ENCODE data around the gene SPDYC.
A peak's percentile ranks its signal among the peaks of the same experiment; 100 is the strongest.
"Not testable (repeated sequence)": the region's sequence is repeated elsewhere in the genome, so short reads cannot be mapped to it uniquely, and the experiment has no call there.

SPDYC gene

GRCh38 chr11:65134240-65134951 lies 35.6 kb upstream of the SPDYC start, which contains the start of gene SYVN1:
Gene SYVN1, minus strand, starts transcription at chr11:65134519. Its CDS starts 918 bp downstream, at chr11:65133601.
- DNase-seq, result peak; percentile 97

- peak; percentile 96 for DNase-seq
Measured at GRCh38 chr11:65134952-65135632, 34.9 kb upstream of the SPDYC start.

DNA sequence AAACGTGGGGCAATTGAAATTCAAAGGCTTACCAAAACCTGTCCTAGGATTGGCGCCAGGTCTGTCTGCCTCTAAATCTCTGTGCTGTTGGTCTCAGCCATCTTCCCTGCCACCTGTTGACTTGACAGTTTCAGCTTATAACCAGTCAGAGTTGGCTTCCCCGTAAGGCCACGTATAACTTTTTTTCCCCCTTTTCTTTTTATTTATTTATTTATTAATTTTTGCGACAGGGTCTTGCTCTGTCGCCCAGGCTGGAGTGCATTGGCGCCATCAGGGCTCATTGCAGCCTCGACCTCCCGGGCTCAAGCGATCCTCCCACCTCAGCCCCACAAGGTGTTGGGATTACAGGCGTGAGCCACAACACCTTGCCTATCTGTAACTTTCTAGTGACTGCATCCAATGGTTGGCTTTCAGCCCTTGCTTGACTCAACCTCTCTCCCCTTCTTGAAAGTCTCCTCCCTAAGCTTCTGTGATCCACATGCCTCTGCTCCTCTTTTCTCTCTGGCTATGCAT lies 34.3 kb upstream of the SPDYC start:
- DNase-seq, result peak; percentile 25

DNA sequence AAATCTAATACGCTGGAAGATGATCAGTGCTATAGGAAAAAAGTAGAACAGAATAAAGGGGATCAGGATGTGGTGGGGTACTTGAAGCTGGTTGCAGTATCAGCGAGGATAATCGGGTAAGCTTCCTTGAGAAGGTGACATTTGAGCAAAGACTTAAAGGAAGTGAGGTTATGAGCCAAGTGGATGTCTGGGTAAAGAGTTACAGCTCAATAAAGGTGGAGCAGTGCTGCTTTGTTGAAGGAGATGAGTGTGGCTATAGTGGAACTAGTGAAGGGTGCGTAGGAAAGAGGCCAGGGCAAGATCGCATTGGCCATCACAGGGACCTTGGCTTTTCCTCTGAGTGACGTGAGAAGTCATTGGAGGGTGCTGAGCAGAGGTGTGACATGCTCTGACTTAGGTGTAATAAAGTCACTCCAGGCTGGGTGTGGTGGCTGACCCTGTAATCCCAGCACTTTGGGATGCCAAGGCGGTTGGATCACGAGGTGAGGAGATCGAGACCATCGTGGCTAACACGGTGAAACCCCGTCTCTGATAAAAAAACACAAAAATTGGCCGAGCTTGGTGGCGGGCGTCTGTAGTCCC lies 33.4 kb upstream of the SPDYC start:
- no peak for DNase-seq

- DNase-seq, result no peak
Measured at GRCh38 chr11:65141896-65142494, 28.0 kb upstream of the SPDYC start.

DNA sequence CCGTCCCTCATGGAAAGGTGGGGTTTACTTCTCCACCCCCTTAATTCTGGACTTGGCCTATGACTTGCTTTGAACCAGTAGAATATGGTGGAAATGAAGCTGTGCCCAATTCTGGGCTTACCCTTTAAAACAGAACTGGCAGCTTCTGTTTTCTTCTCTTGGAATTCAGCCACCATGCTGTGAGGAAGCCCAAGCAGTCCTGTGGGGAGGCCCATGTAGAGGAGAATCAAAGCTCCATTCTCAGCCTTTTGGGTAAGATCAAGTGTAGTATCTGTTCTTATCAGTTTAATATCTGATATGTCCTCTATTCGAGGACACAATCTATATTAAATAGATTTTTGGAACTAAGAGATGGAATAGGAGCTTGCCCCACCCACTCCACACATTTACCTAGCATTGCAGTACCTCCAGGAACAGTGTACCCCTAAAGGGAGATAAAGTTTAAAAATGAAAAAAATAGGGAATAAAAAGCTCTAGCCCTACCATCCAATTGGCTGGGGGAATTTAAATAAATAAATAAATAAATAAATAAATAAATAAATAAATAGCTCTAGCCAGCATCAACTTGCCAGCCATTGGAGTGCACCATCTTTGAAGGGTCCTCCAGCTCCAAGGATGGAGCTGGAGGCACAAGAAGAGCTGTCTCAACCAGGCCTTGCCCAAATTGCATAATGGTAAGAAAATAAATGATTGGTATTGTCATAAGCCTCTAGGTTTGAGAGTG lies 22.5 kb upstream of the SPDYC start:
- DNase-seq, result no peak

- DNase-seq, result no peak
Measured at GRCh38 chr11:65148657-65149056, 21.4 kb upstream of the SPDYC start.

DNA sequence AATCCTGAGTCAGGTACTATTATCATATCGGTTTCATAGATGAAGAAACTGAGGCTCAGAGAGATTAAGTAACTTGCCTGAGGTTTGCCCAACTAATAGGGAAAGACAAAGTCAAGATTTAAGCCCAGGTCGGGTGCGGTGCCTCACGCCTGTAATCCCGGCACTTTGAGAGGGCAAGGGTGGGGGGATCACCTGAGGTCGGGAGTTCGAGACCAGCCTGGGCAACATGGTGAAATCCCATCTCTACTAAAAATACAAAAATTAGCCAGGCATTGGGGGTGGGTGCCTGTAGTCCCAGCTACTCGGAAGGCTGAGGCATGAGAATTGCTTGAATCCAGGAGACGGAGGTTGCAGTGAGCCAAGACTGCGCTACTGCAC lies 19.9 kb upstream of the SPDYC start:
- DNase-seq, result not testable (repeated sequence)

GRCh38 chr11:65150509-65151299 lies 19.3 kb upstream of the SPDYC start:
- peak; percentile 88 for DNase-seq

- DNase-seq, result no peak
Measured at GRCh38 chr11:65151331-65151899, 18.6 kb upstream of the SPDYC start.

DNA sequence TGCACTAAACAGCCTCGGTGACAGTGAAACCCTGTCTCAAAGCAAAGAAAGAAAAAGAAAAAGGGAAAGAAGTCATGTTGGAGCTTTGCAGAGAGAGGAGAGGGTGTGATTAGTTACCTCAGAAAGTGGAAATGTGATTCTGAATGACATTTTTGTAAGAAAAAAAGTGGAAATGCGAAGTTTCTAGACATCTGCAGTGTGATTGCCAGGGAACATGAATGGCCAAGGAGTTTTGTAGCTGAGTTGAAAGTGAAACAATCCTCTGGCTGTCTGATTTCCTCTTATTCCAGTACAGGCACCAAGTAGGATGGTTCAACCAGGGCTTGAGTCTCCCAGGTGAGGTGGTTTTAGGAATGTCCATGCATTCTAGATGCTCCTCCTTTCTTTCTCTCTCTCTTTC lies 17.9 kb upstream of the SPDYC start:
- peak; percentile 45 for DNase-seq

GRCh38 chr11:65156256-65156655 lies 13.8 kb upstream of the SPDYC start:
- DNase-seq, result no peak

GRCh38 chr11:65156926-65157325 lies 13.1 kb upstream of the SPDYC start:
- DNase-seq, result no peak

DNA sequence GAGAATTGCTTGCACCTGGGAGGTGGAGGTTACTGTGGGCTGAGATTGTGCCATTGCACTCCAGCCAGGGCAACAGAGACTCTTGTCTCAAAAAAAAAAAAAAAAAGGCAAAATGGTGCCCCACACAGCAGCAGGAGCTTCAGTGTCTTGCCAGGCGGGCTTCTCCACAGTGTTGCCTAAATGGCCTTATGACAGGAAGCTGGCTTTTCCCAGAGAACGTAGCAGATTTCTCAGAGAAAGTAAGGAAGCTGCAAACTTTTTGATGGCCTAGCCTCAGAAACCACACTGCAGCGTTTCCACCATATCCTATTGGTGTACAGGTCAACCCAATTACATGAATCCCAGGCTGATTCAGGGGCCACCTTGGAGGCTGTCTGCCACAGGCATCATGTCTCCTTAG lies 12.7 kb upstream of the SPDYC start:
- DNase-seq, result no peak

DNA sequence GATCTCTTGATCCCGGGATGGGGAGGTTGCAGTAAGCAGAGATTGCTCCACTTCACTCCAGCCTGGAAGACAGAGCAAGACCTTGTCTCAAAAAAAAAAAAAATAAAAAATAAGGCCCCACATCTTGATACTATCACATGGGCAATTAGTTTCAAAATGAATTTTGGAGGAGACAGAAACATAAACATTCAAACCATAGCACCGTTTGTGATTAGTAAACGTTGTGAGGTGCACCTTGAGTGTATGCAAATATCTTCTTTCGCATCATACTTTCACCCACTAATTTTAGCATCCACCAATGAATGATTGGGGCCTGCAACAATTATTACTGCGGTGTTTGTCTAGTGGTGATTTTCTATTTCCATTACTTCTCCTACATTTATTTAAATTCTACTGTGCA lies 11.0 kb upstream of the SPDYC start:
- no peak for DNase-seq

- no peak for DNase-seq
Measured at GRCh38 chr11:65160643-65161042, 9.4 kb upstream of the SPDYC start.

- DNase-seq, result no peak
Measured at GRCh38 chr11:65163684-65164083, 6.3 kb upstream of the SPDYC start.

- no peak for DNase-seq
Measured at GRCh38 chr11:65165410-65166317, 4.4 kb upstream of the SPDYC start.

- DNase-seq, result no peak
Measured at GRCh38 chr11:65166893-65167292, 3.1 kb upstream of the SPDYC start.

DNA sequence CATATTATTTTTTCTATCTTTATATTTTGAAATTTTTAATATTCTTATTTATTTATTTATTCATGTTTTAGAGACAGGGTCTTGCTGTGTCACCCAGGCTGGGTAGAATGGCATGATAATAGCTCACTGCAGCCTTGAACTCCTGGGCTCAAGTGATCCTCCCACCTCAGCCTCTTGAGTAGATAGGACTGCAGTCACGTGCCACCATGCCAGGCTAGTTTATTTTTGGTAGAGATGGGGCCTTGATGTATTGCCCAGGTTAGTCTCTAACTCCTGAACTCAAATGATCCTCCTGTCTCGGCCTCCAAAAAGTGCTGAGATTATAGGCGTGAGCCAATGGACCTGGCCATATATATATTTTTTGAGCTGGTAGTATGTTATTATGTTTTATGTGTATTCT lies 2.4 kb upstream of the SPDYC start:
- DNase-seq, result no peak
